HG03108 (cell line): Measurements from ENCODE around the gene LPCAT4.
"Not testable (repeated sequence)": the region's sequence is repeated elsewhere in the genome, so short reads cannot be mapped to it uniquely, and the experiment has no call there.

ENCODE experiments used
- ATAC-seq: cut with Tn5 transposase; IDR thresholded peaks from one replicate; pipeline ENCODE4 v1.9.1; 2021; ENCODE audit warnings: moderate library complexity; ENCODE audit not compliant: unreplicated experiment

The LPCAT4 gene

DNA sequence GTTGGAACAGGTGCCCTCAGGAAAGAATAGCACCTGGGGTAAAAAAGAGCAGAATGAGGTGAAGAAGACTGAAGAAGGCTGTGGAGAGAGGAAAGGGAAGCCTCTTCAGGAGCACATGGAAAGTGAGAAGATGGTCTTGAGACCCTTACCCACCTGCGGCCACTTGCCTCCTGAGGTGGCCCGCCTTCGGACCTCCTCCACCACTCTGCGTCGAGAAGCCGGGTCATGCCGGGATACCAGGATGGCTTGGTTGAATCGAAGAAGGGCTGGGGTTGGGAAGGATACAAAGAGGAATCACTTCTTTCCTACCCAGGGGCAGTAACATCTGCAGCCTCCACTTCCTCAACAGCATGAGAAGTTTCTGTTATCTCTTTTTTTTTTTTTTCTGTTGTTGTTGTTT lies 3.0 kb downstream of the LPCAT4 start:
- no peak for ATAC-seq

DNA sequence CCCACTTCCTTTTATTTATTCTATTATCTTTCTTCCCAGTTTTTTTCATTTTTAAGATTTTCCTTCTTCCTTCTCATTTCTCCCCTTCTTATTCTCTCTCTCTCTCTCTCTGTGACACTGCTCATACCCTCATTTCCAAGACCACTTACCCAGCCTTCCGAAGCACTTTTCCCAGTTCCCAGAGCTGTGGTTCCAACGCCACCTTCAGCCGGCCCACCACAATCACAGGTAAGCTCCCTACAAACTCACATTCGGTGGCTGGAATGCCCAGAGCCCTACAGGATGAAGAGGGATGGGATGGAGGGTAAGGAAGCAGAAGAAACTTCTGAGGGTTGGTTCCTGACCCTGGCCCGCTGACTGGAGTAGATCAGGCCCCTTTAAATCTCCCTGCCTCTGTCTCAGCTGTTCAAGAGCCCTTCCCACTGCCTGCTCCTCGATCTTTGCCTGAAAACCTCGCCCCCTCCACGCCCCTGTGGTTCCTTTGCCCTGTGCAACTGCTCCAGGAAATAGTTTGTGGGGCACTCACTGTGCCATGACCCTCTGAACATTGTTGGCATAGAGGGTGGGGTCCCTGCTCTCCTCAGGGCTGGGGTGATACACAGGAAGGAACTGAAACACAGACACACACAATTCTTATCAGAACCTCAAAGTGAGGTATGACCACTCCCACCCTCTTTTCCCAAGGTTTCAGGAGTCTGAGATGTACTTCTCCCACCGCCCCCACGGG lies 4.8 kb downstream of the LPCAT4 start:
- no peak for ATAC-seq

GRCh38 chr15:34361278-34361677 lies 5.7 kb downstream of the LPCAT4 start:
- ATAC-seq, result no peak

DNA sequence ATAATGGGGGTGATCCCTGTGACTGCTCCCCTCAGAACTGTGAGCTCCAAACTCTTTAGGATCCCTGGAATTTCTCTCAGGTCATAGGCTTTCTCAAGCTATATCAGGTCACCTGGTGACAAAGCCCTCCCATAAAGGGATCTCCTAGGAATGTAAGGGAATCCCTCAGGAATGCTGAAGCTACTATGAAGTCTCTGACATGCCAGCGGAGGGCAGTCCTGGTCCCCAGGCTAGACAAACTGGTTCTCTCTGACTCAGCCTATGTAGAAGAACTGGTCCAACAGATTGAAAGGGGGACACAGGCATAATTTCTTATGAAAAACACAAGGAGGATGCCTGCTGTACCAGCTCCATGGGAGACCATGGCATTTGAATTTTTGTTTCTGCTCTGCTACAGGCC lies 6.7 kb downstream of the LPCAT4 start:
- no peak for ATAC-seq

DNA sequence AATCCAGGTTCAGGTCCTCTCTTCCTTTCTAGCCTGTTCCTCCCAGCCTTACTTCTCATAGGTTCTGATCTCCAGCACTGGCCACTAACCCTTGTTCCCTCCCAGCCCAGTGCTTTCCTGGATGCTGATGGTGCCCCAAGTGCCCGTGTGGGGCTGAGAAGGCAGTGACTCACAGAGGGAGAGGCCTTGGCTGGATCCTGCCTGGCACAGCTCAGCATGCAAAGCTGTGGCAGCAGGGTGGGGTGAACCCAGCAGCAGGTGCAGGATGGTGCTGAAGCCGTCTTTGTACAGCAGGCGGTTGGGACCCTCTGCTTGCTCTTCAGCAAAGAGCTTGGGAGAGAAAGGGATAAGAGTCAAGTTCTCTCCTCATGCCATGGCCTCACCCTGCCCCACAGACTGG lies 7.6 kb downstream of the LPCAT4 start:
- no peak for ATAC-seq

- ATAC-seq, result no peak
Measured at GRCh38 chr15:34358948-34359347, 8.0 kb downstream of the LPCAT4 start.

DNA sequence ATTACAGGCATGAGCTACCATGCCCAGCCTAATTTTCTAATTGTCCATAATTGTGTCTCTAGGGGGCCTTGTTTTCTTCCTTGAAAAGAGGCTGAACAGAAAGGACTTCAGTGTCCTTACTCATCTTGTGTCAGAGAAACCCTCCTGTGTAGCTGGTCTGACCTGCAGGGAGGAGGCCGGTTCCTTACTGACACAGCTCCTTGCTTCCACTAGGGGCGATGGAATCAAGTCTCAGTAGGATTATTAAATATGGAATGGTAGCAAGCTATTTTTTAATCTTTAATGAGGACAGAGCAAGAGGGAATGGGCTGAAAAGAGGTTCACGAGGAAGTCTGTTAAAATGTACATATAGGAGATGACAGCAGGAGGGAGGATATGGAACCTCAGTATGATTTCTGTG lies 8.6 kb downstream of the LPCAT4 start:
- no peak for ATAC-seq

GRCh38 chr15:34357653-34358052 lies 9.3 kb downstream of the LPCAT4 start:
- no peak for ATAC-seq

DNA sequence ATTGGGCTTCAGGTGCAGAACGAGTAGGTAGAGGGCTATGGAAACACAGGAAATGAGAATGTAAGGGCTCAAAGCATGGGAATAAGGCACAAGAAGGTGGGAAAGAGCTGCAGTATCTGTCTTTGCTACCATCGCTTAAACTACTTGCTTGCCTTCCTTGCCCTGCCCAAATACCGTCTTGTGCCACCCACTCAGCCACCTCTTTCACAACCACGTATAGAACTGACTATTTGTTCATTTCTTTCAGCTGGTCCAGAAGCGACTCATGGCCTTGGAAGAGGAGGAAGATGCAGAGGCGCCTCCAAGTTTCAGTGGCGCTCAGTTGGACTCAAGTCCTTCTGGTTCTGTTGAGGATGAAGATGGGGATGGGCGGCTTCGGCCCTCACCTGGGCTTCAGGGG lies 11.8 kb downstream of the LPCAT4 start:
- ATAC-seq, result no peak

DNA sequence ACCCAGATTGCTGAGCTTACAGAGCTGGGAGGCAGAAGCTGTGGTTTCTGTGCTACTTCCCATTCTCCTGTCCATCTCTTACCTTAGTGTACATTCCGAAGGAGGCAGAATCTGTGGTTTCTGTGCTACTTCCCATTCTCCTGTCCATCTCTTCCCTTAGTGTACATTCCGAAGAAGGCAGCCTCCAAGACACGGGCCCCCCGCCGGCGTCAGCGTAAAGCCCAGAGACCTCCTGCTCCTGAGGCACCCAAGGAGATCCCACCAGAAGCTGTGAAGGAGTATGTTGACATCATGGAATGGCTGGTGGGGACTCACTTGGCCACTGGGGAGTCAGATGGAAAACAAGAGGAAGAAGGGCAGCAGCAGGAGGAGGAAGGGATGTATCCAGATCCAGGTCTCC lies 12.7 kb downstream of the LPCAT4 start:
- no peak for ATAC-seq

DNA sequence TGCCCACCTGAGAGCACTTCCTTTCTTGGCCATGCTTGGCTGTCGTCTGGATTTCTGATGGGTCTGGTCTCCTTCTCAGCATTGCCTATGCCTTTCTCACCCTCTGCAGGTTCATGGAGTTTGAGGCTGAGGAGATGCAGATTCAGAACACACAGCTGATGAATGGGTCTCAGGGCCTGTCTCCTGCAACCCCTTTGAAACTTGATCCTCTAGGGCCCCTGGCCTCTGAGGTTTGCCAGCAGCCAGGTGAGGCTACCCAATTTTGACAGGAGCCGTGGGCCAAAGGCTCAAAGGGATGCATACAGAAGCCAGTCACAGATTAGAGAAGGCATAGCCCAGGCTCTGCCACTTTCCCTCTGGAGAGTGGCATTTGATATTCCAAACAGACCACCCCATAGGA lies 13.4 kb downstream of the LPCAT4 start:
- ATAC-seq, result no peak

GRCh38 chr15:34352996-34353395 lies 14.0 kb downstream of the LPCAT4 start:
- ATAC-seq, result not testable (repeated sequence)

DNA sequence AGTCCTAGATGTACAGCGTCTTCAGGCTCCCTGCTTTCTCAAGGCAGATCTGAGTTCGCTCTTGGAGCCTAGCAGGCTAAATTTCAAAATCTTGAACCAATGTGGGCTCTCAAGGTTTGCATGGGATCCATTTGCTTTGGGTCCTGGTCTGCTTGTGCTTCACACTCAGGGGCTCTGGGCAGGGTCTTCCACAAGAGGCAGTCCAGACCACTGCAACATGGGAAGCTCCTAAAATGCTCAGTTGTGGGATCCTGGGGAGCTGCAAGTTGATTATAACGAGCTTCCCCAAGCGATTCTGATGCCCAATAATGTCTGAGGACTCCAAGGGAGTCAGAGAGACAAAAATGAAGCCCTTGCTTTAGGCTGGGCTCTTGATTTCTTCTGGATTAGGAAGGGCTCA lies 17.2 kb downstream of the LPCAT4 start:
- ATAC-seq, result no peak

GRCh38 chr15:34348735-34349300 lies 18.2 kb downstream of the LPCAT4 start:
- ATAC-seq, result no peak

DNA sequence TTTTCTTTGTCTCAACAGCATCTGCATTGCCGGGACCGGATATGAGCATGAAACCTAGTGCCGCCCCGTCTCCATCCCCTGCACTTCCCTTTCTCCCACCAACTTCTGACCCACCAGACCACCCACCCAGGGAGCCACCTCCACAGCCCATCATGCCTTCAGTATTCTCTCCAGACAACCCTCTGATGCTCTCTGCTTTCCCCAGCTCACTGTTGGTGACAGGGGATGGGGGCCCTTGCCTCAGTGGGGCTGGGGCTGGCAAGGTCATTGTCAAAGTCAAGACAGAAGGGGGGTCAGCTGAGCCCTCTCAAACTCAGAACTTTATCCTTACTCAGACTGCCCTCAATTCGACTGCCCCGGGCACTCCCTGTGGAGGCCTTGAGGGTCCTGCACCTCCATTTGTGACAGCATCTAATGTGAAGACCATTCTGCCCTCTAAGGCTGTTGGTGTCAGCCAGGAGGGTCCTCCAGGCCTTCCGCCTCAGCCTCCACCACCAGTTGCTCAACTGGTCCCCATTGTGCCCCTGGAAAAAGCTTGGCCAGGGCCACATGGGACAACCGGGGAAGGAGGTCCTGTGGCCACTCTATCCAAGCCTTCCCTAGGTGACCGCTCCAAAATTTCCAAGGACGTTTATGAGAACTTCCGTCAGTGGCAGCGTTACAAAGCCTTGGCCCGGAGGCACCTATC lies 18.9 kb downstream of the LPCAT4 start:
- ATAC-seq, result no peak

- ATAC-seq, result peak; percentile 82
Measured at GRCh38 chr15:34342737-34343575, 24.0 kb downstream of the LPCAT4 start, which contains the start of the genes NOP10 and NUTM1. Gene NOP10, minus strand, starts transcription at chr15:34343136. Its CDS starts 63 bp downstream, at chr15:34343073. Gene NUTM1, plus strand, starts transcription at chr15:34343315. Its CDS starts 382 bp downstream, at chr15:34343697.

GRCh38 chr15:34342213-34342736 lies 24.7 kb downstream of the LPCAT4 start:
- ATAC-seq, result not testable (repeated sequence)

- ATAC-seq, result no peak
Measured at GRCh38 chr15:34341381-34342212, 25.4 kb downstream of the LPCAT4 start.

DNA sequence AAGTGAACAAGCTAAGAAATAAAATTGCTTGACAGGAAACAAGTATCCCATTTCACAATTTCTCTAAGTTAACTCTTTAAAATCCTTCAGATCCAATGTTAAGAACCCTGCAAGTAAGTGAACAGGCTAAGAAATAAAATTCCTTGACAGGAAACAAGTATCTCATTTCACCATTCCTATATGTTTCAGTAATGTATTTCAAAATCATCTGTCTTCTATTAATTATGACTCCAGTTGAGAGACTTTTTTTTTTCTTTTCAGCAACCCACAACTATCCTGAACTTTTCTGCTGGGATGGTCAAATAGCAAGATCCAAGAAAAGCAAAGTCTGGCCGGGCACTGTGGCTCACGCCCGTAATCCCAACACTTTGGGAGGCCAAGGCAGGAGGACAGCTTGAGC lies 27.1 kb downstream of the LPCAT4 start:
- ATAC-seq, result no peak

- no peak for ATAC-seq
Measured at GRCh38 chr15:34338347-34338746, 28.6 kb downstream of the LPCAT4 start.
